ENCODE results near the gene VSTM2B.

DNA sequence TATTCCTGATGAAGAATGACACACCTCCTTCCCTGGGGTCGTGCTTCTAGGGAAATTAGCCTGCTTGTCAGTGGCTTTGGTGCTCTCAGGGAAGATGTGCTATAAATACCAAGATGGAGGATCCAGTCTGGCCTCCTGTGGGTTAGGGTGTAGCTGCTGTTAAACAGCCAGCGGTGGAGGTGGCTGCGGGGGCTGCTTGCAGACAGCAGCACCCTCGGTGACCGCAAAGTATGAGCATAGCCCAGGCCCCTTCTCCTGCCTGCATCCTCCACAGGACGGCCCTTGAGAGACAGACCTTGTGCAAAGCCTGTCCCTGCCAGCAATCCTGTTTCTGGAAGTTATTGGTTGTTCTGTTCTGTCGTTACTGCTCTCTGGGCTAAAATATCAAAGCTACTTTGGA, 11.4 kb downstream of the VSTM2B start:
- TF ChIP-seq, protein P1, sequence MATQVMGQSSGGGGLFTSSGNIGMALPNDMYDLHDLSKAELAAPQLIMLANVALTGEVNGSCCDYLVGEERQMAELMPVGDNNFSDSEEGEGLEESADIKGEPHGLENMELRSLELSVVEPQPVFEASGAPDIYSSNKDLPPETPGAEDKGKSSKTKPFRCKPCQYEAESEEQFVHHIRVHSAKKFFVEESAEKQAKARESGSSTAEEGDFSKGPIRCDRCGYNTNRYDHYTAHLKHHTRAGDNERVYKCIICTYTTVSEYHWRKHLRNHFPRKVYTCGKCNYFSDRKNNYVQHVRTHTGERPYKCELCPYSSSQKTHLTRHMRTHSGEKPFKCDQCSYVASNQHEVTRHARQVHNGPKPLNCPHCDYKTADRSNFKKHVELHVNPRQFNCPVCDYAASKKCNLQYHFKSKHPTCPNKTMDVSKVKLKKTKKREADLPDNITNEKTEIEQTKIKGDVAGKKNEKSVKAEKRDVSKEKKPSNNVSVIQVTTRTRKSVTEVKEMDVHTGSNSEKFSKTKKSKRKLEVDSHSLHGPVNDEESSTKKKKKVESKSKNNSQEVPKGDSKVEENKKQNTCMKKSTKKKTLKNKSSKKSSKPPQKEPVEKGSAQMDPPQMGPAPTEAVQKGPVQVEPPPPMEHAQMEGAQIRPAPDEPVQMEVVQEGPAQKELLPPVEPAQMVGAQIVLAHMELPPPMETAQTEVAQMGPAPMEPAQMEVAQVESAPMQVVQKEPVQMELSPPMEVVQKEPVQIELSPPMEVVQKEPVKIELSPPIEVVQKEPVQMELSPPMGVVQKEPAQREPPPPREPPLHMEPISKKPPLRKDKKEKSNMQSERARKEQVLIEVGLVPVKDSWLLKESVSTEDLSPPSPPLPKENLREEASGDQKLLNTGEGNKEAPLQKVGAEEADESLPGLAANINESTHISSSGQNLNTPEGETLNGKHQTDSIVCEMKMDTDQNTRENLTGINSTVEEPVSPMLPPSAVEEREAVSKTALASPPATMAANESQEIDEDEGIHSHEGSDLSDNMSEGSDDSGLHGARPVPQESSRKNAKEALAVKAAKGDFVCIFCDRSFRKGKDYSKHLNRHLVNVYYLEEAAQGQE (IDR thresholded peaks at IDR 0.05; ENCODE audit: insufficient read depth in 1 of 2, low read depth in 2 of 2, low read length in 2 of 2) = no peak
- TF ChIP-seq TAF1 (IDR thresholded peaks at IDR 0.05; ENCODE audit: borderline replicate concordance, insufficient read depth, low read length) = no peak
